GM21447 (cell line): ENCODE data around the gene C5orf22.
"Not testable (repeated sequence)": the region's sequence is repeated elsewhere in the genome, so short reads cannot be mapped to it uniquely, and the experiment has no call there.

Experiments
- ATAC-seq: cut with Tn5 transposase; IDR thresholded peaks from one replicate; pipeline ENCODE4 v1.9.1; 2021; ENCODE audit not compliant: unreplicated experiment

C5orf22 gene

DNA sequence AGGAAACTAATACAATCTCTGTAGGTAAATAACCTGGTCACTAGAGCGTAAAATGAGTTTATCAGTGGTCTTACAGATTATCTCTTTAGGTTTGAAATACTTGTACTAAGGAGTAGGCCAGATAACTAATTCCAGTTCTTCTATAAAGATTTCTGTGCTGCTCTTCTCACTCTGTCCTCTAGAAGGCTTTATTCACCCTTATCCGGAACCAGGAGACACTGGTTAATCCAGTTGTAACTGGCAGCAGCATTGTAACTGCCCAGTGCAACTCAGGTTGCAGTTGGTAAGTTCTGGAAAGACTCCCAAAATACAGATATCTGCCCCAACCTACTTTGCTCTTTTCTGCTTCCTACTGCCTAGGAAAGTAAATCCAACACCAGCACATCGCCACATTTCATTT lies 19.8 kb downstream of the C5orf22 start:
- no peak for ATAC-seq

DNA sequence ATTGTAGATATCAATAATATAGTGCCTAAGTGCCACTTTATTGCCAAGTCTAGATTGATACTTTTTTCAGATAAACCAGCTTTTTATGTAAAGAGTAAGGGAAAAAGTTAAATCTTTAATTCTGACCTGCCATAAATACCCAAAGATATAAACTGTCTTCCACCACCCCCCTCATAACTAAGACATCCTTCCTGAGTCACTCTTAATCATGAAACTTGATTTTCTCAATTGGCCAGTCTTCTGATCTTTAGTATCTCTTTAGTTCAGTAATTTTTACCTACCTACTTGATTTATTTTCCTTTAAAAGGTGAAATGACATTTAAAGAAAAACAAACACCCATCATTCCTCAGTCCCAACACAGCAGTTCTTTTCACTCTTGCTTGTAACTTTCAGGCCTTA lies 21.8 kb downstream of the C5orf22 start:
- ATAC-seq, result no peak

- ATAC-seq, result no peak
Measured at GRCh38 chr5:31554552-31554951, 22.5 kb downstream of the C5orf22 start.

DNA sequence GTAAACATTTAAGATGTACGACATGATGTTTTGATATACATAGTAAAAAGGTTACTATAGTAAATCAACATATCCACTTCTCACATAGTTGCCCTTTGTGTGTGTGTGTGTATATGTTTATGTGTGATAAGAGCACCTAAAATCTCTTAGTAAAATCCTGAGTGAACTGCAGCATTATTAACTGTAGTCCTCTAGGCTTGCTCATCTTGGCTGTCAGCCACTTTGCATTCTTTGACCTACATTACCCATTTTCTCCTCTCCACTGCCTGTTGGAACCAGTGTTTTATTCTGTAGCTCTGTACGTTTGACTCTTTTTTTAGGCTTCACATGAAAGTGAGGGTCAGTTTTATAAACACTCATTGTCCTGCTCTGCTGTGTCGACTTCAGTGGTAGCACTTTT lies 24.4 kb downstream of the C5orf22 start:
- no peak for ATAC-seq

GRCh38 chr5:31559942-31560341 lies 27.8 kb downstream of the C5orf22 start:
- ATAC-seq, result no peak

GRCh38 chr5:31561946-31562345 lies 29.8 kb downstream of the C5orf22 start:
- no peak for ATAC-seq

DNA sequence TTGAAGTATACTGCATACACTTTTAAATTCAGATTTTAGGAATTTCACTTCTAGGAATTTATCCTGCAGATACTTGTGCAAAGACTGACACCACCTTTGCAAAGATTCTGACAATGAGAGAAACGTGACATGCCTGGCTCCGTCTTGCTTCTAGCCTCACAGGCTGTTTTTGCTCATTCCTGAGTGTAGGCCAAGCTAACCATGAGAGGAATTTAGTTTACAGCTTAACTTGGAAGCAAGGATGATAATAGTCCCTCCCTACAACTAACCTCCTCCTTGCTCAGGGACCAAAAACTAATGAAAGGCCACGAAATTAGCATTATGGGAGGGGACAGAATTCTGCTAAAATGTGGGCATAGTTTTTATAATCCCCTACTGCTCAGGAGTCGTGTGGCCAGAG lies 31.1 kb downstream of the C5orf22 start:
- ATAC-seq, result no peak

- not testable (repeated sequence) for ATAC-seq
Measured at GRCh38 chr5:31566362-31566761, 34.3 kb downstream of the C5orf22 start.

GRCh38 chr5:31568302-31568835 lies 36.3 kb downstream of the C5orf22 start:
- ATAC-seq, result no peak

DNA sequence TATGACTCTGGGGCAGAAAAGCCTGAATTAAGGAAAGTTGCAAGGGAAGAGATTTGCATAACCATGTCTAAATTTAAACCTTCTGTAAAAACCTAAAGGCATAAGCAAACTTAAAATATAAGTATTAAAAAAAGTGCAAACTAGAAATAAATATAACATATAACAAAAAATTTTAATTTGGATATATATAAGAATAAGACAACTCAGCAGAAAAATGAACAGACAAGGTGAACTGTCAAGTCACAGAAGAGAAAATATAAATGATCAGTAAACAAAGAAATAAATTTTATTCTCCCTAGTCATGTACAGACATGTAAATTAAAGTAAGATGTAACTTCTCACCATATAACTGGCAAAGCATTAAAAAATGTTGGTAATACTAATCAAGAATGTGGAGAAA lies 37.0 kb downstream of the C5orf22 start:
- ATAC-seq, result no peak

DNA sequence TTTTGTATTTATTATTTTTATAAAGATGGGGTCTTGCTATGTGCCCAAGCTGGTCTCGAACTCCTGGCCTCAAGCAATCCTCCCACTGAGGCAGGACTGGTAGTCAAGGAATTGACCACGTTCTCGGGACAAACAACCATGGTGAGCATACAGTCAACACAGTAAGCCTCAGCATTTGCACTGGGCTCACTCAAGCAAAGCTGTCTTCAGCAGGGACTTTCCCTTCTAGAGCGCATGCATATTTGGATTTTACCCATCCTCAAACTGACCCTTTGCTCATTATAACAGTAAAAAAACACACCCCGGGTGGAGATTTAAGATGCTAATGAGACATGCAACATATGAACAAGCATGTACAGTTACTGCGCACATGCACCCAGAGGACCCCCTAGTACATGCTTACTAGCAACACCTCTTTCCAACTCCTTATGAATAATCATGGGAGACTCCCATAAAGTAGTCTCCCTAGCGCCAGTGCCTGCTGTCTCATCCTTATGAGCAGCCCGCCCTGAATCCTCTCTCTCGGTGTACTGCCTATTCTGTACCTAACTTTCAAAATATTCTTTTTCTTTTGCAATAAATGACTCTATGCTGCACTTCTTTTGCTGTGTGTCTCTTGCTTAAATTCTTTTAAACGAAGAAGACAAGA lies 41.5 kb downstream of the C5orf22 start:
- ATAC-seq, result peak; percentile 76

- ATAC-seq, result no peak
Measured at GRCh38 chr5:31574772-31575171, 42.7 kb downstream of the C5orf22 start.

DNA sequence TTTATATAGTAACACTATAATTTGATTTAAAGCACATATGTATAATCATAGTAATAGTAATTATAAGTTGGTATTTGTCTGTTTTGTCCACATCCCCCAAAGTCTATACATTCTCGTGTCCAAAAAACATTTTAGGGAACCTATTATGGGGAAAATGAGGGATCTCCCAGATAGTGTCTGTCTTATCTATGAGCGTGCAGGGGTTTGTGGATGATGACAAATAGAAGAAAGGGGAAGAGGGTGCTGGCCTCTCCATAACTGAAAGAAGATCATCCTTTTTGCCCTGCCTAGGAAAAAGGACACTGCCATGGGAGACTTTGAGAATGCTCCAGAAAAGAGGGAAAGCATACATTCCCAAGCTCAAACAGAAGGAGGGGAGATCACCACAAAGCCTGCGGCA lies 45.3 kb downstream of the C5orf22 start:
- no peak for ATAC-seq

DNA sequence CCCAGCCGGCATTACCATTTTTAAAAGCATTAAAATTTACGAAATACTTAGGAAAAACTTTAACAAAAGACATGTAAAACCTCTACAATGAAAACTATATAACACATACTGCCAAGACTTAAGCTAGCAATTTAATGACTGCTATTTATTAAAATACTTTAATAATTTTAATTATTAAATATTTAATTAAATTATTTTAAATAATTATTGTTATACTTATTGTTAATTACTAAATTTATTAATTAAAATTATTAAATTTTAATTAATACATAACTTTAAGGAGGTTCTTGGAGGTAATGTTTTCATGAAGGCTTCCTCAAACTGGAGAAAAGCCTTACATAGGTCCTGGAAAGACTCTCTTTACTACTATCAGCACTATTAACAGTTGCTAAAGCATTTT lies 47.5 kb downstream of the C5orf22 start:
- no peak for ATAC-seq

DNA sequence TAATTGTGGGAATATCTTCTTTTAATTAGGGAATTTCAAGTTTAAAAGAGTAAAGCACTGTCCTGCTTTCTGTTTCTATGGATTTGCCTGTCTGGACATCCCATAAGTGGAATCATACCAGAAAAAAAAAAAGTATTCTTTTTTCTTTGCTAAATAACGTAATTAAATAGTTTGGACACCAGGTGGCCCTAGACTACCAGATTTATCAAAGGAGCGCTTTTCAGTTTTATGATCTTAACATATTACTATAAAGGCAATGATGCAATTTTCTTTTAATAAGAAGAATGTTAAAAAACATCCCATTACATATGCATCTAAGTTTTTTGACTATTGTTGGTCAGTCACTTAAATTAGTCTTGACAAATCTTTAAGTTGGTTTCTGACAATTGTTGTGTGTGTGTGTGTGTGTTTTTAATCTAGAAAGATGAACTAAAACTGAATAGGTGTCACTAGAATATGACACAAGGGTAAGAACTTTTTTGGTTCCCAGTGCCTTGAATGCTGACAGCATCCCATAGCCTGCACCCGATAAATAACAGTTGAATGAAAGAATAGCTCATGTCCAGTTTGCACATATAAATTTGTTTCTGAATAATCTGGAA lies 49.5 kb downstream of the C5orf22 start:
- no peak for ATAC-seq

DNA sequence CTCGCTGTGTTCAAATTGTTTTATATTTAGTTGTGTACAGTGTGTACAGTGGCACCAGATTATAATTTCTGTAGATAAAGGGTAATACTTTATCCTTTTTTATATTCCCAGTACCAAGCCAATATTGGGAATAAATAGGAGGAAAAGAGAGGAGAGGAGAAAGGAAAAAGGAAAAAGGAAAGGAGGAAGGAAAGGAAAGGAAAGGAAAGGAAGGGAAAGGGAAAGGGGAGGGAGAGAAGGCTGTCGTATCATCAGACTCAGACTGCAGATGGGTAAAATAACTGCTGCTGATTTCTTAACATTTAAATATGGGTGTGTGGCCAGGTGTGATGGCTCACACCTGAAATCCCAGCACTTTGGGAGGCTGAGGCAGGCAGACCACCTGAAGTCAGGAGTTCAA lies 51.0 kb downstream of the C5orf22 start:
- no peak for ATAC-seq

DNA sequence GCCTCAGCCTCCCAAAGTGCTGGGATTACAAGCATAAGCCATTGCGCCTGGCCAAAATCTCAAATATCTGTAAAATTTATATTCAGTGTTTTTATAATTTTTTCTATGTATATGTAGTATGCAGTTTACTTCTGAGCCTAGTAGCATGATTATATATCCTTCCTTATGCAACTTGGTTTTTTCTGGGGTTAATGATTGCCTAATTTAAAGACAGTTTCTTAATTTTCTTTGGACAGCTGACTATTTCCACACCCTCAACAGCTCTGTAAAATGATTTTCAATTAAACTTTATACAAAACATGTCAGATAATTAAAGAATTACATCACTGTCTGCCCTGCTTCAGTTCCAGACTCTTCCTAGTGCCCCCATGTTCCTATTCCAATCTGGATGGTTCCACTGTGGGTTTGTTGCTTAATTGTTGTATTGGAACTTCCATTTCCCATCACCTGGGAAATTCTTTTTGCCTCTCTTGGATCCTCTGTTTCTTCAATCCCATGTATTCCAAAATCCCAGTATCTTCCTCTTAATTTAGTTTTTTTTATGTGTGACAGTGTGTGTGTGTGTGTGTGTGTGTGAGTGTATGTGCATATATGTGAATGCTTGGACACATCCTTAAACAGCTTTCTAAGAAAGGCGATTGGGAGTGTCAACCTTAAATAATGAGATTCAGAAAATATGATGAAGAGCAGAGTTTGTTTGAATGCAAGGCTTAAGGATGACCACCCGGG lies 53.2 kb downstream of the C5orf22 start:
- ATAC-seq, result no peak

- ATAC-seq, result no peak
Measured at GRCh38 chr5:31585895-31586270, 53.8 kb downstream of the C5orf22 start.

DNA sequence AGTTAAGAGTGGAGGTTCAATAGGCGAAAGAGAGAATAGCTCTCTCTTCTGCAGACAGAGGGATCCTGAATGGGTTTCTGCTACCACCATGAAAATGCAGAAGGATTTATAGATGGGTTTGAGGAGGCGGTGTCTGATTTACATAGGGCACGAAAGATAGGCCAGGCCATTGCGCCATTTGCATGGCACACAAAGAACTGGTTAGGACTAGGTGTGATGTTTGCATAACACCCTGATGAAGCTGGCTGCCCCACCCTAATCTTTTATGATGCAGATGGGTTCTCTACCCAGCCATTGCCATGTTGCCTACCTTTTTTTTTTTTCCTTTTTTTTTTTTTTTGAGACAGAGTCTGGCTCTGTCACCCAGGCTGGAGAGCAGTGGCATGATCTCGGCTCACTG lies 55.4 kb downstream of the C5orf22 start:
- ATAC-seq, result no peak

DNA sequence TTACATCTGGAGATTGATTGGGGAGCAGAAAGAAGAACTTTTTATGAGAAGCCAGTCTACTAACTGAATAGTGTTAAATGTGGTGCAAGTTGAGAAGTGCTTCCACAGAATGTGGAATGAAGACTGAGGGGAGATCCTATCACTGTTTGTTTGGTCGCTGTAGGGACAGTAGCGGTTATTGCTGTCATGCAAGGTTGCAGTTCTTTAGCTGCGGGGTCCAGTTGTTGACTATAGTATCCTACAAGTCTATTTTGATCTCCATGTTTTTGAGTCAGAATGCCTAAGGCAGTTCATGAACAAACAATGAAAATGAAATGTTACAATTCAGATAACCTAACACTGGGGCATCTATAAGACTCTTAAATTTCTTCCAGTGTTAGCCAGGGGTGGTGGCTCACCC lies 61.6 kb downstream of the C5orf22 start:
- ATAC-seq, result no peak

DNA sequence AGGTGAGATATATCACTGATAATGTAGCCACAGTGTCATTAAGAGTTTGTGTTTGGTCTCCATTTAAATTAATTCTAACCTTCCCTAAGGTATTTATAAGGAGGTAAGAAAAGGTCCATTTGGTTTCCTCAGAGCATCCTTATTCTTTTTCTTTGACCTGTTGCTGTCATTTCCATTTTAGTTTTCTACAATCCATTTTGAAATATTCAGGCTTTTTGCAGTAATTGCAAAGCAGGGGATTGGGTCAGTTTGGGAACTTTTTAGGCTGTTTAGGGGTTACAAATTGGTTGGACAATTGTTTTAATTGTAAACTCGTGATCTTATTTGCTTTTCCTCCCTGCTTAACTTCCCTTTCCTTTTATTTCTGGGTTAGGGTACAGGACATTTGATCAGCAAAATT lies 64.3 kb downstream of the C5orf22 start:
- ATAC-seq, result no peak
